GM23338 (cell line): ENCODE results near the gene TBC1D16. TPM values are rescaled to one million over a fixed set of nuclear protein-coding genes. Genes with fewer than 3 reads are reported as not detected.

Experiments used
- ATAC-seq: fragments of 200-7000 bp; cut with Tn5 transposase; 3 replicates; pipeline ENCODE4 v1.9.1; 2020
- DNase-seq: peaks from one replicate; pipeline ENCODE4 v3.0.0-alpha.2; 2015; ENCODE audit warnings: low spot score
- H2AFZ ChIP-seq: fragments of 200-600 bp; sonication (generic); 2 replicates; pipeline ENCODE4 v1.8.0; 2016; ENCODE audit warnings: antibody characterized with exemption, mild to moderate bottlenecking, moderate library complexity
- H3F3A ChIP-seq: fragments of 200-600 bp; sonication (generic); replicated peaks from 2 replicates; pipeline ENCODE4 v1.8.0; 2017; ENCODE audit warnings: antibody characterized with exemption, mixed run types, low read depth
- H3K27ac ChIP-seq: fragments of 200-600 bp; sonication (generic); 2 replicates; pipeline ENCODE4 v1.6.1; 2016; ENCODE audit warnings: low read depth
- H3K27me3 ChIP-seq: fragments of 200-600 bp; sonication (generic); 2 replicates; pipeline ENCODE4 v1.8.0; 2016; ENCODE audit warnings: mild to moderate bottlenecking, mixed run types, moderate library complexity; ENCODE audit not compliant: insufficient read depth
- H3K36me3 ChIP-seq: fragments of 200-600 bp; sonication (generic); 2 replicates; pipeline ENCODE4 v1.8.0; 2016; ENCODE audit warnings: mild to moderate bottlenecking; ENCODE audit not compliant: insufficient read depth
- H3K4me1 ChIP-seq: fragments of 200-600 bp; sonication (generic); 2 replicates; pipeline ENCODE4 v1.8.0; 2016; ENCODE audit warnings: mild to moderate bottlenecking, moderate library complexity; ENCODE audit not compliant: insufficient read depth
- H3K4me2 ChIP-seq: fragments of 200-600 bp; sonication (generic); 2 replicates; pipeline ENCODE4 v1.7.1; 2017; ENCODE audit warnings: mixed run types
- H3K4me3 ChIP-seq: fragments of 200-600 bp; sonication (generic); 2 replicates; pipeline ENCODE4 v1.6.1; 2016; ENCODE audit warnings: mixed run types
- H3K79me2 ChIP-seq: fragments of 200-600 bp; sonication (generic); replicated peaks from 2 replicates; pipeline ENCODE4 v1.8.0; 2017; ENCODE audit warnings: mild to moderate bottlenecking; ENCODE audit not compliant: insufficient read depth
- H3K9me2 ChIP-seq: fragments of 200-600 bp; sonication (generic); 2 replicates; pipeline ENCODE4 v1.8.0; 2017; ENCODE audit not compliant: insufficient read depth
- H4K20me1 ChIP-seq: fragments of 200-600 bp; sonication (generic); replicated peaks from 2 replicates; pipeline ENCODE4 v1.8.0; 2017; ENCODE audit warnings: mild to moderate bottlenecking; ENCODE audit not compliant: insufficient read depth
- H3K27ac Mint-ChIP-seq: 2 replicates; pipeline ENCODE4 v1.8.0; 2020; ENCODE audit warnings: inconsistent platforms, mild to moderate bottlenecking, moderate library complexity, mixed read lengths
- H3K27me3 Mint-ChIP-seq: 3 replicates; pipeline ENCODE4 v1.8.0; 2022; ENCODE audit warnings: low read depth, mild to moderate bottlenecking, moderate library complexity, mixed read lengths, inconsistent platforms; ENCODE audit not compliant: insufficient read depth, poor library complexity
- H3K36me3 Mint-ChIP-seq: 3 replicates; pipeline ENCODE4 v1.8.0; 2021; ENCODE audit warnings: low read depth, mild to moderate bottlenecking, inconsistent platforms, moderate library complexity, mixed read lengths
- H3K4me1 Mint-ChIP-seq: 3 replicates; pipeline ENCODE4 v1.8.0; 2020; ENCODE audit warnings: mild to moderate bottlenecking, inconsistent platforms, mixed read lengths
- H3K4me3 Mint-ChIP-seq: 3 replicates; pipeline ENCODE4 v1.8.0; 2021; ENCODE audit warnings: moderate library complexity, mild to moderate bottlenecking, inconsistent platforms, mixed read lengths
- H3K9me3 Mint-ChIP-seq: 3 replicates; pipeline ENCODE4 v1.8.0; 2020; ENCODE audit warnings: moderate library complexity, mild to moderate bottlenecking, inconsistent platforms, mixed read lengths
- CREB1 ChIP-seq: fragments of 250-450 bp; sonication (Bioruptor Pico); IDR thresholded peaks from 2 replicates; pipeline ENCODE4 v1.5.0; 2020; ENCODE audit warnings: low read depth, mild to moderate bottlenecking, moderate library complexity
- EZH2 ChIP-seq: fragments of 200-600 bp; sonication (generic); IDR thresholded peaks from one replicate; pipeline ENCODE4 v1.8.0; 2017; ENCODE audit warnings: antibody characterized with exemption, mild to moderate bottlenecking, low read depth; ENCODE audit not compliant: unreplicated experiment
- EZH2phosphoT487 ChIP-seq: fragments of 200-600 bp; sonication (generic); IDR thresholded peaks from one replicate; pipeline ENCODE4 v1.8.1; 2018; ENCODE audit warnings: antibody characterized with exemption; ENCODE audit not compliant: unreplicated experiment
- JUNB ChIP-seq: IDR thresholded peaks from one replicate; pipeline ENCODE4 v1.6.1; 2016; ENCODE audit warnings: antibody characterized with exemption; ENCODE audit not compliant: unreplicated experiment
- NANOG ChIP-seq: IDR thresholded peaks from 2 replicates; pipeline ENCODE4 v1.6.1; 2016; ENCODE audit warnings: antibody characterized with exemption, borderline replicate concordance
- POLR2AphosphoS5 ChIP-seq: IDR thresholded peaks from 2 replicates; pipeline ENCODE4 v1.6.1; 2016; ENCODE audit warnings: antibody characterized with exemption, low read depth
- STAT1 ChIP-seq: IDR thresholded peaks from one replicate; pipeline ENCODE4 v1.6.1; 2016; ENCODE audit warnings: antibody characterized with exemption; ENCODE audit not compliant: unreplicated experiment
- ZNF114 ChIP-seq: fragments of 250-450 bp; sonication (Bioruptor Pico); IDR thresholded peaks from 2 replicates; pipeline ENCODE4 v1.5.0; 2020; ENCODE audit warnings: mild to moderate bottlenecking, moderate library complexity
- ZNF331 ChIP-seq: fragments of 250-450 bp; sonication (Bioruptor Pico); IDR thresholded peaks from 2 replicates; pipeline ENCODE4 v1.5.0; 2020; ENCODE audit warnings: low read depth, mild to moderate bottlenecking, moderate library complexity
- polyA plus RNA-seq: library from polyadenylated mRNA; unstranded; fragments of >200 nt; fragmentation: Nextera tagmentation; extraction: Ambion mirVana; gene quantifications from 2 replicates; pipeline ENCODE4 v1.2.1, GENCODE V29; 2016
- total RNA-seq: library from RNA; depleted of rRNA; stranded (reverse); fragments of >200 nt; shearing (Covaris generic); gene quantifications from 2 replicates; pipeline ENCODE4 v1.2.3, GENCODE V29; 2014
- TF ChIP-seq, protein P1 (sequence below), 2 experiments: fragments of 200-600 bp in 1 of 2; sonication (generic) in 1 of 2; conservative IDR thresholded peaks; 2 replicates each; pipeline versions ENCODE4 v1.5.1 to v1.6.1; 2016 to 2017; ENCODE audit warnings: antibody characterized with exemption in 2 of 2, low read depth in 2 of 2, mild to moderate bottlenecking in 2 of 2, moderate library complexity in 1 of 2
- TF ChIP-seq, protein P2 (sequence below): IDR thresholded peaks from 2 replicates; pipeline ENCODE4 v1.6.1; 2016; ENCODE audit warnings: antibody characterized with exemption
- TF ChIP-seq, protein P3 (sequence below): fragments of 250-450 bp; sonication (Bioruptor Pico); IDR thresholded peaks from 2 replicates; pipeline ENCODE4 v1.5.0; 2020; ENCODE audit warnings: mild to moderate bottlenecking, moderate library complexity
- TF ChIP-seq, protein P4 (sequence below): IDR thresholded peaks from one replicate; pipeline ENCODE4 v1.6.1; 2018; ENCODE audit warnings: antibody characterized with exemption; ENCODE audit not compliant: unreplicated experiment

TBC1D16 gene
- total and polyA plus RNA-seq, 2 experiments from 2014 or later, result 16.7 to 104 TPM

DNA sequence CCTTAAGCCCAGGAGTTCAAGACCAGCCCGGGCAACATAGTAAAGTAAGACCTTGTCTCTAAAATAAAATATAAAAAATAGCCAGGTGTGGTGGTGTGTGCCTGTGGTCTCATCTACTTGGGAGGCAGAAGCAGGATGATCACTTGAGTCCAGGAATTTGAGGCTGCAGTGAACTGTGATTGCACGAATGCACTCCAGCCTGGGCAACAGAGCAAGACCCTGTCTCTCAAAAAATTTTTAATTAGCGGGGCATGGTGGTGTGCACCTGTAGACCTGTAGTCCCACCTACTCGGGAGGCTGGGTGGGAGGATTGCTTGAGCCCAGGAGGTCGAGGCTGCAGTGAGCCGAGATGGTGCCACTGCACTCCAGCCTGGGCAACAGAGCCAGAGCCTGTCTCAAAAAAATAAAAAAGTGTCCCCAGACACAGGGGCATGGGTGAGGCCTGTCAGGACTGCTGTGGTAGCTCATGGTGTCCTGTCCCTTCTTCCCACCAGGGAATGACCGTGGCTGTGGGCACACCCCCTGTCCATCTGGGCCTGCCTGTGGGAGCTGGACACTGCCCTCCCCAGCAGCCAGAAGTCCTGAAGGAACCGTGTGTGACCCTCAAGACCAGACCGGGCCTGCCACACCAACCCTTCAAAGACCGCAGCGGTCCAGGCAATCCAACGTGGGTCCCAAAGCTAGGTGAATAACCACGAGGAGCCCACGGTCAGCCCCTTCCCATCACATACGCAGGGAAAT, 34.9 kb upstream of the TBC1D16 start:
- peaks cover 20% of the 10 kb centered on the region for H3K4me1 Mint-ChIP-seq
- no peak overlapping the region for H3K27ac Mint-ChIP-seq
- H3K36me3 Mint-ChIP-seq, result no peaks in the 10 kb centered on the region
- Histone ChIP-seq H3K27me3 (no peaks in the 10 kb centered on the region), H3K4me1 (peaks cover 7% of the 10 kb centered on the region; the same call in 1 of the 2 replicates), H3K9me2 (no peaks in the 10 kb centered on the region), H3K4me2 (no peak overlapping the region), H3K36me3 (no peaks in the 10 kb centered on the region), H3K79me2 (no peaks in the 10 kb centered on the region), H4K20me1 (no peaks in the 10 kb centered on the region), H2AFZ (no peak overlapping the region), H3K4me3 (no peak overlapping the region), H3F3A (peaks cover 4% of the 10 kb centered on the region; the same call in 1 of the 2 replicates), H3K27ac (no peak overlapping the region)
- peaks cover 4% of the 10 kb centered on the region for H3K27me3 Mint-ChIP-seq
- H3K4me3 Mint-ChIP-seq, result no peak overlapping the region
- DNase-seq (no peak), ATAC-seq (no peak)
- TF ChIP-seq, protein P1, sequence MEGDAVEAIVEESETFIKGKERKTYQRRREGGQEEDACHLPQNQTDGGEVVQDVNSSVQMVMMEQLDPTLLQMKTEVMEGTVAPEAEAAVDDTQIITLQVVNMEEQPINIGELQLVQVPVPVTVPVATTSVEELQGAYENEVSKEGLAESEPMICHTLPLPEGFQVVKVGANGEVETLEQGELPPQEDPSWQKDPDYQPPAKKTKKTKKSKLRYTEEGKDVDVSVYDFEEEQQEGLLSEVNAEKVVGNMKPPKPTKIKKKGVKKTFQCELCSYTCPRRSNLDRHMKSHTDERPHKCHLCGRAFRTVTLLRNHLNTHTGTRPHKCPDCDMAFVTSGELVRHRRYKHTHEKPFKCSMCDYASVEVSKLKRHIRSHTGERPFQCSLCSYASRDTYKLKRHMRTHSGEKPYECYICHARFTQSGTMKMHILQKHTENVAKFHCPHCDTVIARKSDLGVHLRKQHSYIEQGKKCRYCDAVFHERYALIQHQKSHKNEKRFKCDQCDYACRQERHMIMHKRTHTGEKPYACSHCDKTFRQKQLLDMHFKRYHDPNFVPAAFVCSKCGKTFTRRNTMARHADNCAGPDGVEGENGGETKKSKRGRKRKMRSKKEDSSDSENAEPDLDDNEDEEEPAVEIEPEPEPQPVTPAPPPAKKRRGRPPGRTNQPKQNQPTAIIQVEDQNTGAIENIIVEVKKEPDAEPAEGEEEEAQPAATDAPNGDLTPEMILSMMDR (conservative IDR thresholded peaks at IDR 0.05; ENCODE audit: low read depth in 2 of 2), result no peak
- TF ChIP-seq ZNF114 (CRISPR knock-in tag) (no peak), NANOG (no peak), STAT1 (no peak), JUNB (no peak), EZH2 (no peak), EZH2phosphoT487 (no peak), ZNF331 (no peak), CREB1 (CRISPR knock-in tag) (no peak), POLR2AphosphoS5 (no peak)
- TF ChIP-seq, protein P2, sequence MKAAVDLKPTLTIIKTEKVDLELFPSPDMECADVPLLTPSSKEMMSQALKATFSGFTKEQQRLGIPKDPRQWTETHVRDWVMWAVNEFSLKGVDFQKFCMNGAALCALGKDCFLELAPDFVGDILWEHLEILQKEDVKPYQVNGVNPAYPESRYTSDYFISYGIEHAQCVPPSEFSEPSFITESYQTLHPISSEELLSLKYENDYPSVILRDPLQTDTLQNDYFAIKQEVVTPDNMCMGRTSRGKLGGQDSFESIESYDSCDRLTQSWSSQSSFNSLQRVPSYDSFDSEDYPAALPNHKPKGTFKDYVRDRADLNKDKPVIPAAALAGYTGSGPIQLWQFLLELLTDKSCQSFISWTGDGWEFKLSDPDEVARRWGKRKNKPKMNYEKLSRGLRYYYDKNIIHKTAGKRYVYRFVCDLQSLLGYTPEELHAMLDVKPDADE, result no peak
- TF ChIP-seq, protein P3, sequence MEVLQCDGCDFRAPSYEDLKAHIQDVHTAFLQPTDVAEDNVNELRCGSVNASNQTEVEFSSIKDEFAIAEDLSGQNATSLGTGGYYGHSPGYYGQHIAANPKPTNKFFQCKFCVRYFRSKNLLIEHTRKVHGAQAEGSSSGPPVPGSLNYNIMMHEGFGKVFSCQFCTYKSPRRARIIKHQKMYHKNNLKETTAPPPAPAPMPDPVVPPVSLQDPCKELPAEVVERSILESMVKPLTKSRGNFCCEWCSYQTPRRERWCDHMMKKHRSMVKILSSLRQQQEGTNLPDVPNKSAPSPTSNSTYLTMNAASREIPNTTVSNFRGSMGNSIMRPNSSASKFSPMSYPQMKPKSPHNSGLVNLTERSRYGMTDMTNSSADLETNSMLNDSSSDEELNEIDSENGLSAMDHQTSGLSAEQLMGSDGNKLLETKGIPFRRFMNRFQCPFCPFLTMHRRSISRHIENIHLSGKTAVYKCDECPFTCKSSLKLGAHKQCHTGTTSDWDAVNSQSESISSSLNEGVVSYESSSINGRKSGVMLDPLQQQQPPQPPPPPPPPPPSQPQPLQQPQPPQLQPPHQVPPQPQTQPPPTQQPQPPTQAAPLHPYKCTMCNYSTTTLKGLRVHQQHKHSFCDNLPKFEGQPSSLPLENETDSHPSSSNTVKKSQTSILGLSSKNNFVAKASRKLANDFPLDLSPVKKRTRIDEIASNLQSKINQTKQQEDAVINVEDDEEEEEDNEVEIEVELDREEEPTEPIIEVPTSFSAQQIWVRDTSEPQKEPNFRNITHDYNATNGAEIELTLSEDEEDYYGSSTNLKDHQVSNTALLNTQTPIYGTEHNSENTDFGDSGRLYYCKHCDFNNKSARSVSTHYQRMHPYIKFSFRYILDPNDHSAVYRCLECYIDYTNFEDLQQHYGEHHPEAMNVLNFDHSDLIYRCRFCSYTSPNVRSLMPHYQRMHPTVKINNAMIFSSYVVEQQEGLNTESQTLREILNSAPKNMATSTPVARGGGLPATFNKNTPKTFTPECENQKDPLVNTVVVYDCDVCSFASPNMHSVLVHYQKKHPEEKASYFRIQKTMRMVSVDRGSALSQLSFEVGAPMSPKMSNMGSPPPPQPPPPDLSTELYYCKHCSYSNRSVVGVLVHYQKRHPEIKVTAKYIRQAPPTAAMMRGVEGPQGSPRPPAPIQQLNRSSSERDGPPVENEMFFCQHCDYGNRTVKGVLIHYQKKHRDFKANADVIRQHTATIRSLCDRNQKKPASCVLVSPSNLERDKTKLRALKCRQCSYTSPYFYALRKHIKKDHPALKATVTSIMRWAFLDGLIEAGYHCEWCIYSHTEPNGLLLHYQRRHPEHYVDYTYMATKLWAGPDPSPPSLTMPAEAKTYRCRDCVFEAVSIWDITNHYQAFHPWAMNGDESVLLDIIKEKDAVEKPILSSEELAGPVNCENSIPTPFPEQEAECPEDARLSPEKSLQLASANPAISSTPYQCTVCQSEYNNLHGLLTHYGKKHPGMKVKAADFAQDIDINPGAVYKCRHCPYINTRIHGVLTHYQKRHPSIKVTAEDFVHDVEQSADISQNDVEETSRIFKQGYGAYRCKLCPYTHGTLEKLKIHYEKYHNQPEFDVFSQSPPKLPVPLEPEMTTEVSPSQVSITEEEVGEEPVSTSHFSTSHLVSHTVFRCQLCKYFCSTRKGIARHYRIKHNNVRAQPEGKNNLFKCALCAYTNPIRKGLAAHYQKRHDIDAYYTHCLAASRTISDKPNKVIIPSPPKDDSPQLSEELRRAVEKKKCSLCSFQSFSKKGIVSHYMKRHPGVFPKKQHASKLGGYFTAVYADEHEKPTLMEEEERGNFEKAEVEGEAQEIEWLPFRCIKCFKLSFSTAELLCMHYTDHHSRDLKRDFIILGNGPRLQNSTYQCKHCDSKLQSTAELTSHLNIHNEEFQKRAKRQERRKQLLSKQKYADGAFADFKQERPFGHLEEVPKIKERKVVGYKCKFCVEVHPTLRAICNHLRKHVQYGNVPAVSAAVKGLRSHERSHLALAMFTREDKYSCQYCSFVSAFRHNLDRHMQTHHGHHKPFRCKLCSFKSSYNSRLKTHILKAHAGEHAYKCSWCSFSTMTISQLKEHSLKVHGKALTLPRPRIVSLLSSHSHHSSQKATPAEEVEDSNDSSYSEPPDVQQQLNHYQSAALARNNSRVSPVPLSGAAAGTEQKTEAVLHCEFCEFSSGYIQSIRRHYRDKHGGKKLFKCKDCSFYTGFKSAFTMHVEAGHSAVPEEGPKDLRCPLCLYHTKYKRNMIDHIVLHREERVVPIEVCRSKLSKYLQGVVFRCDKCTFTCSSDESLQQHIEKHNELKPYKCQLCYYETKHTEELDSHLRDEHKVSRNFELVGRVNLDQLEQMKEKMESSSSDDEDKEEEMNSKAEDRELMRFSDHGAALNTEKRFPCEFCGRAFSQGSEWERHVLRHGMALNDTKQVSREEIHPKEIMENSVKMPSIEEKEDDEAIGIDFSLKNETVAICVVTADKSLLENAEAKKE, result no peak
- TF ChIP-seq, protein P4, sequence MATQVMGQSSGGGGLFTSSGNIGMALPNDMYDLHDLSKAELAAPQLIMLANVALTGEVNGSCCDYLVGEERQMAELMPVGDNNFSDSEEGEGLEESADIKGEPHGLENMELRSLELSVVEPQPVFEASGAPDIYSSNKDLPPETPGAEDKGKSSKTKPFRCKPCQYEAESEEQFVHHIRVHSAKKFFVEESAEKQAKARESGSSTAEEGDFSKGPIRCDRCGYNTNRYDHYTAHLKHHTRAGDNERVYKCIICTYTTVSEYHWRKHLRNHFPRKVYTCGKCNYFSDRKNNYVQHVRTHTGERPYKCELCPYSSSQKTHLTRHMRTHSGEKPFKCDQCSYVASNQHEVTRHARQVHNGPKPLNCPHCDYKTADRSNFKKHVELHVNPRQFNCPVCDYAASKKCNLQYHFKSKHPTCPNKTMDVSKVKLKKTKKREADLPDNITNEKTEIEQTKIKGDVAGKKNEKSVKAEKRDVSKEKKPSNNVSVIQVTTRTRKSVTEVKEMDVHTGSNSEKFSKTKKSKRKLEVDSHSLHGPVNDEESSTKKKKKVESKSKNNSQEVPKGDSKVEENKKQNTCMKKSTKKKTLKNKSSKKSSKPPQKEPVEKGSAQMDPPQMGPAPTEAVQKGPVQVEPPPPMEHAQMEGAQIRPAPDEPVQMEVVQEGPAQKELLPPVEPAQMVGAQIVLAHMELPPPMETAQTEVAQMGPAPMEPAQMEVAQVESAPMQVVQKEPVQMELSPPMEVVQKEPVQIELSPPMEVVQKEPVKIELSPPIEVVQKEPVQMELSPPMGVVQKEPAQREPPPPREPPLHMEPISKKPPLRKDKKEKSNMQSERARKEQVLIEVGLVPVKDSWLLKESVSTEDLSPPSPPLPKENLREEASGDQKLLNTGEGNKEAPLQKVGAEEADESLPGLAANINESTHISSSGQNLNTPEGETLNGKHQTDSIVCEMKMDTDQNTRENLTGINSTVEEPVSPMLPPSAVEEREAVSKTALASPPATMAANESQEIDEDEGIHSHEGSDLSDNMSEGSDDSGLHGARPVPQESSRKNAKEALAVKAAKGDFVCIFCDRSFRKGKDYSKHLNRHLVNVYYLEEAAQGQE, result no peak
- H3K9me3 Mint-ChIP-seq, result no peaks in the 10 kb centered on the region
